Breast epithelium (tissue), 4 donors: ENCODE data around the gene RAC2. TPM values are rescaled to one million over a fixed set of nuclear protein-coding genes. Genes with fewer than 3 reads are reported as not detected.

Experiments used
- DNase-seq, 2 donors: peaks; one replicate each; pipeline ENCODE4 v3.0.0-alpha.2; 2019; ENCODE audit warnings: low spot score in 2 of 2
- H3K27ac ChIP-seq, 2 donors: fragments of 200-600 bp; sonication (generic) in 1 of 2; one replicate each; pipeline ENCODE4 v1.5.1; 2016 to 2019; ENCODE audit warnings: mild to moderate bottlenecking in 1 of 2
- H3K27me3 ChIP-seq, 2 donors: fragments of 200-600 bp; sonication (generic) in 1 of 2; one replicate each; pipeline versions ENCODE4 v1.5.1 to v1.6.0; 2017 to 2019; ENCODE audit warnings: control low read depth in 1 of 2, mild to moderate bottlenecking in 1 of 2
- H3K36me3 ChIP-seq: fragments of 200-600 bp; one replicate; pipeline ENCODE4 v1.5.1; 2019
- H3K4me1 ChIP-seq, 2 donors: fragments of 200-600 bp; sonication (generic); one replicate each; pipeline ENCODE4 v1.5.1; 2016 to 2019; ENCODE audit warnings: control low read depth in 1 of 2
- H3K4me3 ChIP-seq, 3 donors: fragments of 200-600 bp; sonication (generic); 1 replicate in 2 of 3; 2 replicates in 1 of 3; pipeline ENCODE4 v1.5.1; 2016 to 2019; ENCODE audit warnings: mild to moderate bottlenecking in 3 of 3, moderate library complexity in 2 of 3
- H3K9me3 ChIP-seq, 2 donors: fragments of 200-600 bp; sonication (generic) in 1 of 2; one replicate each; pipeline ENCODE4 v1.5.1; 2016 to 2019; ENCODE audit warnings: control low read depth in 1 of 2
- POLR2A ChIP-seq: fragments of 450-650 bp; IDR thresholded peaks from one replicate; pipeline ENCODE4 v1.6.1; 2016; ENCODE audit warnings: antibody characterized with exemption, mild to moderate bottlenecking, moderate library complexity
- POLR2AphosphoS5 ChIP-seq, 3 donors: sonication (generic); formaldehyde crosslinking; IDR thresholded peaks; one replicate each; pipeline ENCODE4 v1.6.1; 2017; ENCODE audit warnings: antibody characterized with exemption in 3 of 3
- intact Hi-C: fragments of 100-400 bp; cut with DNase I; formaldehyde crosslinking; loops from one replicate; pipeline ENCODE4 v1.15.1; 2023; ENCODE audit warnings: low total_unique reads
- total RNA-seq, 3 donors: library from RNA; depleted of rRNA; stranded (reverse); fragments of >200 nt; gene quantifications; one replicate each; pipeline ENCODE4 v1.1.0, GENCODE V29; 2016
- TF ChIP-seq, protein P1 (sequence below), 3 donors: fragments of 450-650 bp; IDR thresholded peaks; one replicate each; pipeline ENCODE4 v1.5.1; 2016 to 2017; ENCODE audit warnings: antibody characterized with exemption in 3 of 3, mild to moderate bottlenecking in 3 of 3, moderate library complexity in 3 of 3

RAC2 gene
- total RNA-seq, 3 donors from 2014 or later: 10.5 to 12.0 (median 11.5) TPM

DNA sequence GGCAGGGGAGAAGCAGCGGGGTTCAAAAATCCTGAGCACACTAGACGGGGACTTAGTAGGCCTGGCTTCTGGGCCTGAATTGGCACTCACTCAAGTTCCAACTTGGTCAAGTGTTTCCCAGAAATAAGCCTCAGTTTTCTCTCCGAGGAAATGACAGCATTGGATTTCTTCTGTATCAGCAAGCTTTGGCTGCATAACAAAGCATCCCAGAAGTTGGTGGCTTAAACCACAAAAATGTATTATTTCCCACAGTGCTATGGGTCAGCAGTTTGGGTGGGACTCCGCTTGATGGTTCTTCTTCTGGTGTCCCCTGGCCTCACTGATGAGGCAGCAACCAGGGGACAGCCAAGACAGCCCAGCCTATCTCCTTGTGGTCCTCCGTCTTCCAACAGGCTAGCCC lies 36.6 kb upstream of the RAC2 start:
- H3K27me3 ChIP-seq: peaks cover 0 to 24% of the 10 kb centered on the region in 2 donors
- H3K27ac ChIP-seq: no peak overlapping the region
- H3K9me3 ChIP-seq: no peaks in the 10 kb centered on the region
- no peak for DNase-seq
- intact Hi-C loops: no loop called here
- no peaks in the 10 kb centered on the region for H3K36me3 ChIP-seq
- TF ChIP-seq POLR2A: no peak
- no peak for TF ChIP-seq POLR2AphosphoS5 (IDR thresholded peaks at IDR 0.05)
- TF ChIP-seq, protein P1, sequence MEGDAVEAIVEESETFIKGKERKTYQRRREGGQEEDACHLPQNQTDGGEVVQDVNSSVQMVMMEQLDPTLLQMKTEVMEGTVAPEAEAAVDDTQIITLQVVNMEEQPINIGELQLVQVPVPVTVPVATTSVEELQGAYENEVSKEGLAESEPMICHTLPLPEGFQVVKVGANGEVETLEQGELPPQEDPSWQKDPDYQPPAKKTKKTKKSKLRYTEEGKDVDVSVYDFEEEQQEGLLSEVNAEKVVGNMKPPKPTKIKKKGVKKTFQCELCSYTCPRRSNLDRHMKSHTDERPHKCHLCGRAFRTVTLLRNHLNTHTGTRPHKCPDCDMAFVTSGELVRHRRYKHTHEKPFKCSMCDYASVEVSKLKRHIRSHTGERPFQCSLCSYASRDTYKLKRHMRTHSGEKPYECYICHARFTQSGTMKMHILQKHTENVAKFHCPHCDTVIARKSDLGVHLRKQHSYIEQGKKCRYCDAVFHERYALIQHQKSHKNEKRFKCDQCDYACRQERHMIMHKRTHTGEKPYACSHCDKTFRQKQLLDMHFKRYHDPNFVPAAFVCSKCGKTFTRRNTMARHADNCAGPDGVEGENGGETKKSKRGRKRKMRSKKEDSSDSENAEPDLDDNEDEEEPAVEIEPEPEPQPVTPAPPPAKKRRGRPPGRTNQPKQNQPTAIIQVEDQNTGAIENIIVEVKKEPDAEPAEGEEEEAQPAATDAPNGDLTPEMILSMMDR (IDR thresholded peaks at IDR 0.05): no peak
- H3K4me1 ChIP-seq: no peaks in the 10 kb centered on the region
- H3K4me3 ChIP-seq: no peak overlapping the region

- intact Hi-C loops: no loop called here
- Histone ChIP-seq H3K9me3 (no peaks in the 10 kb centered on the region), H3K36me3 (no peaks in the 10 kb centered on the region), H3K27me3 (peaks cover 0 to 21% of the 10 kb centered on the region in 2 donors), H3K27ac (no peak overlapping the region), H3K4me3 (no peak overlapping the region), H3K4me1 (no peaks in the 10 kb centered on the region)
- TF ChIP-seq POLR2A (no peak), POLR2AphosphoS5 (IDR thresholded peaks at IDR 0.05) (no peak)
- TF ChIP-seq, protein P1 (IDR thresholded peaks at IDR 0.05): no peak
- no peak for DNase-seq
Measured at GRCh38 chr22:37279331-37280181, 35.5 kb upstream of the RAC2 start.

GRCh38 chr22:37278261-37278660 lies 34.2 kb upstream of the RAC2 start:
- H3K4me3 ChIP-seq: no peak overlapping the region
- H3K4me1 ChIP-seq: no peaks in the 10 kb centered on the region
- no peak for TF ChIP-seq POLR2A
- TF ChIP-seq POLR2AphosphoS5 (IDR thresholded peaks at IDR 0.05): no peak
- TF ChIP-seq, protein P1 (IDR thresholded peaks at IDR 0.05): no peak
- no peaks in the 10 kb centered on the region for H3K9me3 ChIP-seq
- H3K27ac ChIP-seq: no peak overlapping the region
- H3K27me3 ChIP-seq: peaks cover 0 to 10% of the 10 kb centered on the region in 2 donors
- no peaks in the 10 kb centered on the region for H3K36me3 ChIP-seq
- no peak for DNase-seq
- intact Hi-C loops: no loop called here

DNA sequence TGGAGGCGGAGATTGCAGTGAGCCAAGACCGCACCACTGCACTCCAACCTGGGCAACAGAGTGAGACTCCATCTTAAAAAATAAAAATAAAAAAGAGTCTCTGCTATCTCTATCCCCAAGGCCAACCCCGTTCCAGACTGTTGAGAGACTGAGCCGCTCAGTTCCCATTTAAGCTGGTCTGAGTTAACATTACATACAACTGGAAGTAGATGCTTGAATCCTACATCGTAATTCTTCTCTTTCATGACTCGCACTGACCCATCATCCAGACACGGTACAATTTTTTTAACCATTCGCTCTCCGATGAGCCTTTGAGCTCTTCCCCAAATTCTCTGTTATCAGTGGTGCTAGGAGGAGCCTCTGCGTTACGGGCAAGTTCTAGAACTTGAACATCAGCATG lies 33.3 kb upstream of the RAC2 start:
- H3K4me3 ChIP-seq: no peak overlapping the region
- no peaks in the 10 kb centered on the region for H3K9me3 ChIP-seq
- no peak for DNase-seq
- H3K27ac ChIP-seq: no peak overlapping the region
- no peaks in the 10 kb centered on the region for H3K36me3 ChIP-seq
- intact Hi-C loops: no loop called here
- TF ChIP-seq, protein P1 (IDR thresholded peaks at IDR 0.05): no peak
- TF ChIP-seq POLR2A: no peak
- no peak for TF ChIP-seq POLR2AphosphoS5 (IDR thresholded peaks at IDR 0.05)
- no peaks in the 10 kb centered on the region for H3K4me1 ChIP-seq
- H3K27me3 ChIP-seq: peaks cover 0 to 1% of the 10 kb centered on the region in 2 donors

GRCh38 chr22:37276776-37277175 lies 32.7 kb upstream of the RAC2 start:
- H3K4me3 ChIP-seq: no peak overlapping the region
- TF ChIP-seq POLR2AphosphoS5 (IDR thresholded peaks at IDR 0.05): no peak
- TF ChIP-seq, protein P1 (IDR thresholded peaks at IDR 0.05): no peak
- no peak for TF ChIP-seq POLR2A
- no peaks in the 10 kb centered on the region for H3K36me3 ChIP-seq
- H3K27me3 ChIP-seq: no peaks in the 10 kb centered on the region
- intact Hi-C loops: no loop called here
- no peaks in the 10 kb centered on the region for H3K9me3 ChIP-seq
- DNase-seq: no peak
- no peaks in the 10 kb centered on the region for H3K4me1 ChIP-seq
- no peak overlapping the region for H3K27ac ChIP-seq
